Fibroblast of pulmonary artery (primary cell): ENCODE results near the gene LRRC17.
A peak's percentile ranks its signal among the peaks of the same experiment; 100 is the strongest.

Experiments
- DNase-seq: peaks from one replicate; pipeline ENCODE4 v3.0.0-alpha.2; 2010; ENCODE audit warnings: low read depth
- H3K4me3 ChIP-seq: replicated peaks from 2 replicates; pipeline ENCODE4 v1.5.1; 2011; ENCODE audit warnings: low read depth, mild to moderate bottlenecking, control low read depth, low read length, moderate library complexity
- CTCF ChIP-seq: IDR thresholded peaks from 2 replicates; pipeline ENCODE4 v1.5.1; 2011; ENCODE audit warnings: mild to moderate bottlenecking, control low read depth, low read length, inconsistent platforms; ENCODE audit errors: missing control alignments

The LRRC17 gene, protein sequence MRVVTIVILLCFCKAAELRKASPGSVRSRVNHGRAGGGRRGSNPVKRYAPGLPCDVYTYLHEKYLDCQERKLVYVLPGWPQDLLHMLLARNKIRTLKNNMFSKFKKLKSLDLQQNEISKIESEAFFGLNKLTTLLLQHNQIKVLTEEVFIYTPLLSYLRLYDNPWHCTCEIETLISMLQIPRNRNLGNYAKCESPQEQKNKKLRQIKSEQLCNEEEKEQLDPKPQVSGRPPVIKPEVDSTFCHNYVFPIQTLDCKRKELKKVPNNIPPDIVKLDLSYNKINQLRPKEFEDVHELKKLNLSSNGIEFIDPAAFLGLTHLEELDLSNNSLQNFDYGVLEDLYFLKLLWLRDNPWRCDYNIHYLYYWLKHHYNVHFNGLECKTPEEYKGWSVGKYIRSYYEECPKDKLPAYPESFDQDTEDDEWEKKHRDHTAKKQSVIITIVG

DNA sequence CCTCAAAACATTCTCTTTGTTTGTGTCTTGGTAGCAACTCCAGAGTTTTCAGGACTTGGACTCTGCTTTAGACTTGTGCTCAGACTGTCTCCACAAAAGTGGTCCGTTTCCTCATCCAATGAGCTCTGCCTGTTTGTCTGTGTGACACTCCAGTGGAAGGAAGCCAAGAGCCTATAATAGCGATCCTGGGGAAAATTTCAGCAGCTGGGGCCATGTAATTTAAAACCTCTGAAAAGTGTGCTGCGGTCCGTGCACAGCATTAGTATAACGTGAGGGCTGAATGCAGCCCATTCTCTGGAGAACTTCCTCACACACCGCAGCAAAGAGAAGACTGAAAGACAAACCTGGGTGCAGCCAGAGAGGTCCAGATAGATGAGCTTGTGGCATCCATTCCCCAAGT lies at the start of gene LRRC17:
TSS of gene LRRC17 (plus strand) at position 259 of the 400 bp plus-strand sequence. CDS start 20,914 bp downstream, outside the sequence.
- peak within 1 kb of the TSS; percentile 74 for H3K4me3 ChIP-seq
- DNase-seq: peak; percentile 94
- TF ChIP-seq CTCF: no peak

DNA sequence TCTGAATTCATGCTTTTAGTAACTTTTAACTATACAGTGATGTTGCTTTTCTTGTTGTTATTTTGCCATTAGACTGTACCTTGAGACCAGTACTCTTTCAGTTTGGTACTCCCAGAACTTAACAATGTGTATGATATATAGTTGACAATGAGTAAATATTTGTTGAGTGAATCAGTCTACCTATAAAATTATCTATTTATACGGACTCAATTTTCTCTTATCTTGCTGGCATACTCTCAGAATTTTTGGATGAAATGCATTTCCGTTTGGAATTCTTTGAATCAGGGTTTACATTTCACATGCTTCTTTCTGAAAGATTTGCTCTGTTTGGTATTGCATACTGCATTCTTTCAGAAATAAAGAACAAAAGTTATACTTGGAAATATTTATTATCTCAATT lies 47.8 kb upstream of the LRRC17 start:
- no peak for TF ChIP-seq CTCF
- H3K4me3 ChIP-seq: no peak overlapping the region
- DNase-seq: peak; percentile 51

DNA sequence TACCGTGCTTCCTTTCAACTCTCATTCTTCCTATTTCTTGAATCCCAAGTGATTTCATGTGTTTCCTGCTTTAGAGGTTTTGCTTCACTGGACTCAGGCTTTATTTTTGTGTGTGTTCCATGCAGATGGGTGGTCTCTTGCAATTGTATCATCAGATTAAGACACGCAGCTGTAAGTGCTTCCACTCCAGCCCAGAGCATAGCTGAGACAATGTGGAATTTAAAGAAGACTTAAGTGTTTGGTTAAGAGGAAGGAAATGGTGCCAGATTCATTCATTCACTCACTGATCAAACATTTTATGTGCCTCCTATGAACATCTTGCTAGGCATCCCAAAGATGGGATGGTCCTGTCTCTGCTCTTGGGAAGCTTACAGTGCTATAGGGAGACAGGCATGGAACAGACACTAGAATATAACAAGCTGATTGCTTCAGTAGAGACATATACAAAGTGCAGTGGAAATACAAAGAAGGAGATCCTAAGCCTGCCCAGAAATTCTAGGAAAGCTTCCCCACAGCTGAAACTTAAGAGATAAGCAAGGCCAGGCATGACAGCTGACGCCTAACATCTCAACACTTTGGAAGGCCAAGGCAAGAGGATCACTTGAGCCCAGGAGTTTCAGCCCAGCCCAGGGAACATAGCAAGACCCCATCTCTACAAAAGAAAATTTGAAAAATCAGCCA lies 46.1 kb upstream of the LRRC17 start:
- DNase-seq: no peak
- TF ChIP-seq CTCF: no peak
- no peak overlapping the region for H3K4me3 ChIP-seq

DNA sequence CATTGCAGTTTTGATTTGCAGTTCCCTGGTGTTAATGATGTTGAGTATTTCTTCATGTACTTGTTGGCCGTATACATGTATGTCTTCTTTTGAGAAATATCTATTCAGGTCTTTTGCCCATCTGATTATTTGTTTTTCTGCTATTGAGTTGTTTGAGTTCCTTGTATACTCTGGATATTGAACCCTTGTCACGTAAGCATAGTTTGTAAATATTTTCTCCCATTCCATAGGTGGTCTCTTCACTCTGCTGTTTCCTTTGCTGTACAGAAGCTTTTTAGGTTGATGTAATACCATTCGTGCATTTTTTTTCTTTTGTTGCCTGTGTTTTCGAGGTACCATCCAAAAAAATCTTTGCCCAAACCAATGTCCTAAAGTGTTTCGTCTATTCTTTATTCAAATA lies 43.6 kb upstream of the LRRC17 start:
- no peak overlapping the region for H3K4me3 ChIP-seq
- TF ChIP-seq CTCF: no peak

DNA sequence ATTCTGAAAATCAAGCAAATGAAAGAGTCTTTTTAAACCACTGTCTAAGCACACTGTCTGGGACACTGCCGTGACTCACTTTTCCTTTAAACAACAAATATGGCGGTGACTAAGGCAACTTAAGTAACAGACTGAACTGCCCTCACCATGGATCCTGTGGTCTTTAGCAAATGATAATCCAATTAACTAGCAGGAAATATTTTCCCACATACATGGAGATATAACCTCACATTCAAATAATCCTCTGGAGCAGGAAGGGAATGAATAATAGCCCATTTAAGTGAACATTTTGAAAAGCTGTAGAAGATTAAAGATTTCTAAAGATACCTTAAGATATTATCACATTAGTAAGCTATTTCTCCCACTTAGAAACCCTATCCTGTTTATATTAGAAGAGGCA lies 40.3 kb upstream of the LRRC17 start:
- no peak for TF ChIP-seq CTCF
- no peak overlapping the region for H3K4me3 ChIP-seq
- peak; percentile 93 for DNase-seq

More for the DNA sequence above, 43.6 kb upstream of the LRRC17 start:
- no peak for DNase-seq

DNA sequence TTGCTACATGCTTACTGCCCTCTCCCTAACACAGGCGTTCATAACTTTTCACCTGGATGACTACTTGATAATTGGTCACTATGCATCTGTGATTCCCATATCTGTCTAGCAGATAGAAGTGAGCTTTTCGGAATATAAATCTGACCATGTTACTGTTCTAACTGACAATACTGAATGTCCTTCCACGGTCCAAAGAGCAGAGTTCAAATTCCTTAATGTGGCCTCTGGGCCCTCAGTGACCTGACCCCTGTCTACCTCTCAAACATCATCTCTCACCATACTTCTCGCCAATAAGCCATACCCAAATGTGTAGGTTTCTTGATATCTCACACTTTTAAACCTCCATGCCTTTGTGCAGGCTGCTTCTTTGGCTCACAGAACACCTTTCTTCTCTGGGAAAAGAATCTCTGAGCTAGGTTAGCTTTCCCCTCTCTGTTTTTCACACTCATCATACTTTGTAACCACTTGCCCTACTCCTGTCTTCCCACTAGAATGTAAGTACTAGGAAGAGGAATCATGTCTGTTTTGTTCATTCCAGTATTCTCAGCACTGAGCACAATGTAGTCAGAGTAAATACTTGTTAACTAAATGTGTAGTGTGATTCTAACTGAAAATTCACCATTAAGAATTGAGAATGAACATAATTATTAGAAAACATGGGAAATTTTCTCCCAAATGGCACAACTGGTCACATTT lies 39.2 kb upstream of the LRRC17 start:
- DNase-seq: no peak
- H3K4me3 ChIP-seq: no peak overlapping the region
- no peak for TF ChIP-seq CTCF
